Measurements from ENCODE around the gene CFAP99. TPM values are rescaled to one million over a fixed set of nuclear protein-coding genes. Genes with fewer than 3 reads are reported as not detected.

The CFAP99 gene
- total RNA-seq, 1 donor from 2014 or later = not detected

DNA sequence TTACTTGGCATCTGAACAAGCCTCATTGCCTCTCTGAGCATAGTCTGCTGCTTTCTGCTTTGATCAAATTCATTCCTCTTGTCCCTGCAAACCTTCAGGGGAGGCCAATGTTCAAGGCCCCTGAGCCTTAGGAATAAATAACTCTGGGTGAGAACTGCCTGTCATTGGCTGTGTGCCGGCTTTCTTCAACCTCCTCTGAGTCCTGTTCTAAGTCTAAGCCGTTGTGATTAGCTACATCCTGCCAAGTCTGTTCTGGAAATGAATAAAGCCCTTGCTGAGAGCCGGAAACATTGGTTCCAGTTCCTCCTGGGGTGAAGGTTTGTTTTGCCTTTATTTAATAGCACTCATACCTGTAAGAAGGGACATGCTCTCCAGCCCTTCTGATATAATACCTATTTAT lies 63.9 kb downstream of the CFAP99 start:
- Mint-ChIP-seq H3K27me3 (no peaks in the 10 kb centered on the region), H3K4me1 (peaks cover 83% of the 10 kb centered on the region), H3K36me3 (ENCODE audit: low read depth) (peaks cover 17% of the 10 kb centered on the region), H3K27ac (peak overlapping the region; percentile 80), H3K4me3 (peak overlapping the region; percentile 8), H3K9me3 (no peaks in the 10 kb centered on the region)
- intact Hi-C loops (cut with micrococcal nuclease) = no loop called here
- peak; percentile 71 for DNase-seq

DNA sequence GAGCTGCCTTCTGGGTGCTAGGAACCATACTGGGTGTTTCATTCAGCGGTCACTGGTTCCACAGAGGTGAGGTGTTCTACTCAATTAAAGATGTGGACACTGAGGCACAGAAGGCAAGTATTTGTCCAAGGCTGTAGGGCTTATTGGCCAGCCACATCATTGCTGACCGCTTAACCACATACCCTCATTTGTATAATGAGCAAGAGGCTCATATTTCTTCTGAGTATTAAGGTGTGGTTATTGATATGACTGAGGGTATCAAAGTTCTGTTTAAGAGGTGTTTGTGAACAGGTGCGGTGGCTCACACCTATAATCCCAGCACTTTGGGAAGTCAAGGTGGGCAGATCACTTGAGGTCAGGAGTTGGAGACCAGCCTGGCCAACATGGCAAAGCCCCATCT lies 64.5 kb downstream of the CFAP99 start:
- Mint-ChIP-seq H3K27ac (peak overlapping the region; percentile 80), H3K4me3 (no peak overlapping the region), H3K36me3 (ENCODE audit: low read depth) (peaks cover 14% of the 10 kb centered on the region), H3K27me3 (no peaks in the 10 kb centered on the region), H3K4me1 (peaks cover 83% of the 10 kb centered on the region), H3K9me3 (no peaks in the 10 kb centered on the region)
- DNase-seq = no peak
- intact Hi-C loops (cut with micrococcal nuclease) = no loop called here

DNA sequence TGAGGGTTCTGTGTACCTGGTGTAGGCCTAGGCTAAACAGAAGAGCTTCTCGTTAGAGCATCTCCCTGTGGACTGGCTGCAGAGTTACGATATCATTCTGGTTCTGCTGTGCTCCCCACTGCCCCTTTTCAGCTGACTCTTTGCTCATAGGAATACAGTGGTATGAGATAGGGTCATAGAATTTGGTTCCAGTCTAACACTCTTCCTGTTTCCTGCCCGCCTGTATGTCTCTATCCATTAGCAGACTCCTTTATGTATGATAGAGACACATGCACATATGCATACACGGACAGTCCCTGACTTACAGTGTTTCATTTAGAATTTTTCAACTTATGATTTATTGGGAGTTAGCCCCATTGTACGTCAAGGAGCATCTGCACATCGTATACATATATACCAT lies 65.4 kb downstream of the CFAP99 start:
- Mint-ChIP-seq H3K27me3 (no peaks in the 10 kb centered on the region), H3K4me3 (peak overlapping the region; percentile 41), H3K4me1 (peaks cover 80% of the 10 kb centered on the region), H3K9me3 (no peaks in the 10 kb centered on the region), H3K27ac (peak overlapping the region; percentile 39), H3K36me3 (ENCODE audit: low read depth) (peaks cover 12% of the 10 kb centered on the region)
- DNase-seq = no peak
- intact Hi-C loops (cut with micrococcal nuclease) = no loop called here

DNA sequence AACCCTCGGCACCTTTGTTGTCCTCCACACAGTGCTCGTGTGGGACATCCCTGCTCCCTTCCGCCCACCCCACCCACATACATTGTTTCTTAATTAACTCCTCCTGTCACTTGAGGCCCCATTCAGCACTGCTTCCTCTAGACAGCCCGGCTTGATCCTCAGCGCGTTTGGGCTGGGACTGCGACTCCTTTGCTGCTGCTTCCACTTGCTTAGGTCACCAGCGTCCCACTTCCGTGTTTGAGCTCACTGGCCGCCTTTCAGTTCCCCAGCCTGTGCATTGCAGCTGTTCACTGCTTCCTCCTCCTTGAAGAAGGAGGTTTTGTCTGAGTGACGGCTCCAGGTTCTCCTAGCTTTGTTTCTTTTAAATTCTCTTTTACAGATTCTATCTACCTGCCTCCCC lies 66.2 kb downstream of the CFAP99 start:
- DNase-seq = peak; percentile 91
- Mint-ChIP-seq H3K9me3 (no peaks in the 10 kb centered on the region), H3K36me3 (ENCODE audit: low read depth) (peaks cover 12% of the 10 kb centered on the region), H3K27me3 (no peaks in the 10 kb centered on the region), H3K27ac (peak overlapping the region; percentile 85), H3K4me1 (peaks cover 75% of the 10 kb centered on the region), H3K4me3 (peak overlapping the region; percentile 72)
- intact Hi-C loops (cut with micrococcal nuclease) = loop anchor here (1.0 kb wide), 1 partner anchor 16 kb away; the partner anchor contains the start of gene RNF4

DNA sequence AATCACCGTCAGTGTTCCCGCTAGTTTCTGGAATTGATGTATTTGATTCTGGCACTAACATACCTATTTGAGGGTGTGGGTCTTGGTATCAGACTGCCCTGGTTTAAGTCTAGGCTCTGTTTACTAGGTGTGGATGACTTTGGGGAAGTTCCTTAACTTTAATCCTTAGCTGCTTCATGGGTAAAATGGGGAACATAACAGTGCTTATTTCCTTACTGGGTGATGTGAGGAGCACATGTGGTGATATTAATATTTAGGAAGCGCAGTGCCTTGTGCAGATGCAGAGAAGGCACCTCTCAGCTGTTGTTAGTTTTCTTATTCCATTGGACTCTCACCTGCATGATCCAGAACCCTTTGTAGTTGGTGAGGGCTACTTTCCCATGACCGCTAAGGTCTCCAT lies 67.2 kb downstream of the CFAP99 start:
- Mint-ChIP-seq H3K27ac (peak overlapping the region; percentile 23), H3K4me3 (peak overlapping the region; percentile 72), H3K4me1 (peaks cover 73% of the 10 kb centered on the region), H3K9me3 (no peaks in the 10 kb centered on the region), H3K36me3 (ENCODE audit: low read depth) (peaks cover 22% of the 10 kb centered on the region), H3K27me3 (no peaks in the 10 kb centered on the region)
- DNase-seq = no peak
- intact Hi-C loops (cut with micrococcal nuclease) = loop anchor here (1.0 kb wide), 1 partner anchor 17 kb away; the partner anchor contains the start of gene RNF4

DNA sequence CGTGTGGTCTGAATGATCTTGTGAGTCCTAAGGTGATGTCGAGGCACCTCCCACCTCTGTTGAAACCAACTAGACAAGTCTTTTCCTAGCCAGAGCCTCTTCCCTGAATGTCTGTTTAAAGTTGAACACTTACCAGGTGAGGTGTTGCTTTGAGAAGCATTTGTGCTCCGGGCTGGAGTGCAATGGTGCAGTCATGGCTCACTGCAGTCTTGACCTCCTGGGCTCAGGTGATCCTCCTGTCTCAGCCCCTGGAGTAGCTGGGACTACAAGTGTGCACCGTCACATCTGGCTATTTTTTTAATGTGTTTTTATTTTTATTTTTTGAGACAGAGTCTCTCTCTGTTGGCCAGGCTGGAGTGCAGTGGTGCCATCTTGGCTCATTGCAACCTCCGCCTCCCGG lies 68.2 kb downstream of the CFAP99 start:
- Mint-ChIP-seq H3K36me3 (ENCODE audit: low read depth) (peaks cover 24% of the 10 kb centered on the region), H3K27ac (no peak overlapping the region), H3K9me3 (no peaks in the 10 kb centered on the region), H3K27me3 (no peaks in the 10 kb centered on the region), H3K4me1 (peaks cover 62% of the 10 kb centered on the region), H3K4me3 (no peak overlapping the region)
- intact Hi-C loops (cut with micrococcal nuclease) = no loop called here
- DNase-seq = no peak

DNA sequence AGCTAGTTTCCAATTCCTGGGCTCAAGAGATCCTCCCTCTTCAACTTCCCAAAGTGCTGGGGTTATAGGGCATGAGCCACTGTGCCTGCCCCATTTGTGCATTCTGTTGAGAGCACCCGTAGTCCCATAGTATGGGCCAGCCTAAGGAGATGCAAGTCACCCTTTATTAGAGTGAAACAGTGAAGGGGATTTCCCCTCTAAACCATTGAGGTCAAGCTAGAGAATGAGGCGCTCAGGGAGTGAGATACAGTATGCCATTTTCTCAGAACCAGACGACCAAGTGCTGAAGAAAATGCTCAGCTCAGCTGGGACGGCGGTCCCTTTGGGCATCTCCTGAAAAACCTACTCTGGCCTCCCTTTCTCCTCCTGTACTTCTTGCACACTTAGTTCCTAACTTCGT lies 68.9 kb downstream of the CFAP99 start:
- Mint-ChIP-seq H3K36me3 (ENCODE audit: low read depth) (peaks cover 28% of the 10 kb centered on the region), H3K9me3 (no peaks in the 10 kb centered on the region), H3K27ac (peak overlapping the region; percentile 21), H3K4me3 (no peak overlapping the region), H3K27me3 (no peaks in the 10 kb centered on the region), H3K4me1 (peaks cover 57% of the 10 kb centered on the region)
- DNase-seq = no peak
- intact Hi-C loops (cut with micrococcal nuclease) = no loop called here

DNA sequence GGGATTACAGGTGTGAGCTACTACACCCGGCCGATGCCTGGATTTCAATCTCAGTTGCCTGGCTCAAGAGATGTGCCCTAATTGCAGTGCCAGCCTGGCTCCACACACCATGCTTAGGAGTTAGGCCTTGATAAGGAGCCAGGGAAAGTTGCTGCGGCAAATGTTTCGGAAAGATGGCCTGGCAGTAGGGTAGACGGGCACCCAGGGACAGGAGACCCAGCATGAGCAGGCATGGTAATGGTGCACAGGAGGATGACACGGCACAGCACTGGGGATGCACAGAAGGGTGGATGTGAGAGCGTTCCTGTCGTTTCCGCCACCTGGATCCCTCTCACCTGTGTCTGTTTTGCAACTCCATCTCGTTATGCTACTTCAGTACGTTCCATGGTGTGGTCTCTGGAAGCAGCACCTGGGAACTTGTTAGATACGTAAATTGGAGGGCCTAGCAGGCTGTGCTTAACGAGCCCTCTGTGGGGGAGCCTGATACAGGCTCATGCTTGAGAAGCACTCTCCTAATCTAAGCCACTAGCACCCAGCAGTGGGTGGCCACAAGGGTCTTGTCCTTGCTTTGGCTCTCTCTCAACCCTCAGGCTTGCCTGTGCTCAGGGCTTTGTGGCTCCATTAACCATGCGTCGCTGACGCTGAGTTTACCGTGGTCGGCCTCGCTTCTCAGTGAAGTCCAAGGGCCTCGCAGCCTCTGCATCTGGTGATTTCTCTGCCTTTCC lies 70.5 kb downstream of the CFAP99 start:
- Mint-ChIP-seq H3K27ac (no peak overlapping the region), H3K4me3 (no peak overlapping the region), H3K27me3 (no peaks in the 10 kb centered on the region), H3K36me3 (ENCODE audit: low read depth) (peaks cover 38% of the 10 kb centered on the region), H3K9me3 (no peaks in the 10 kb centered on the region), H3K4me1 (peaks cover 50% of the 10 kb centered on the region)
- no peak for DNase-seq
- intact Hi-C loops (cut with micrococcal nuclease) = no loop called here

DNA sequence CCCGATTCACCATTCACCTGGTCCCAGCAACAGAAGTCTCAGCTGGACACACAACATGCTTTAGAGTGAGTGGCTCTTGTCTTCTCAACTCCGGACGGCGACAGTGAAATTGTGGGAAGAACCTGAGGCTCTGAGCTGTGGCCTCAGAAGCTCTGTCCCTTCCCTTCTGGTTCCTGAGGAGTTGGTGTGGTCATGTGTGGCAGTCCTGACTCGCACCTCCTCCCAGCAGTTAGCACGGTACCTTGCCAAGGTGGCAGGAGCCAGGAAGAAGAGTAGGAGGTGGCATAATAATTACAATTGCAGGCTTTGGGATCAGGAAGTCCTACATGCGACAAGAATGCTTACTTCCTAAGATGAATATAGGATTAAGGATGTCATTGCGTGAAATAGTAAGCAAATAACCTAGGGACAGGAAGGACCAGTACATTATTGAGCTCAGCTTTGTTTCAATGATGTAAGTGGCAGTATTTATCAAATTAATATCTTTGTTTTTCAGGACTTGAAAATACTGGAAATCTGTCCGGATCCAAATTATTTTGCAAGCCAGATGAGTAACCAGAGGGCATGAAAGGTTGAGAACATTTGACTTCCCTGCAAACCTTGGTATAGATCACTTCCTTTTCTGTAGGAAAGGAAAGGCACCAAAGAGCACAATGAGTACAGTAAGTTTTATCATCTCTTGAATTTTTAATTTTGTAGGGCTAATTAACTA lies 71.2 kb downstream of the CFAP99 start:
- Mint-ChIP-seq H3K36me3 (ENCODE audit: low read depth) (peaks cover 42% of the 10 kb centered on the region), H3K27me3 (no peaks in the 10 kb centered on the region), H3K4me1 (peaks cover 42% of the 10 kb centered on the region), H3K4me3 (no peak overlapping the region), H3K9me3 (no peaks in the 10 kb centered on the region), H3K27ac (no peak overlapping the region)
- no peak for DNase-seq
- intact Hi-C loops (cut with micrococcal nuclease) = no loop called here

DNA sequence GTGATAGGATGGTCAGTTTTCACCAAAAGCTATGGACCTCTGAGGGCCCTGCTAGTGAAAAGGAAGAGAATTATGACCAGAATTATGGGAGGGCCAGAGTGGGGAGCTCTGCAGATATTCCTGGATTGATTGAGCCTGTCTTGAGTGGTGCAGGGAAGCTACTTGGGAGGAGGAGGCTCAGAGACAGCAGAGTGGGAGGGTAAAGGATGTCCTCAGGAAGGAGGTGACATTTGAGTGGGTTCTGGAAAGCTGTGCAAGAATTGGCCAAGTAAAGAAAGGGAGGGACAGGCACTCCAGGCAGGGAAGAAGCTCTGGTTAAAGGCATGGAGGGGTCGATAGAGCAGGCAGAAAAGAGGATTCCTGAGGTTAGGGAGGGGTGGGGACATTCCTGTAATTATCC lies 74.2 kb downstream of the CFAP99 start:
- Mint-ChIP-seq H3K27me3 (no peaks in the 10 kb centered on the region), H3K9me3 (no peaks in the 10 kb centered on the region), H3K36me3 (ENCODE audit: low read depth) (peaks cover 64% of the 10 kb centered on the region), H3K4me3 (no peak overlapping the region), H3K27ac (peak overlapping the region; percentile 32), H3K4me1 (peaks cover 18% of the 10 kb centered on the region)
- intact Hi-C loops (cut with micrococcal nuclease) = no loop called here
- DNase-seq = no peak

DNA sequence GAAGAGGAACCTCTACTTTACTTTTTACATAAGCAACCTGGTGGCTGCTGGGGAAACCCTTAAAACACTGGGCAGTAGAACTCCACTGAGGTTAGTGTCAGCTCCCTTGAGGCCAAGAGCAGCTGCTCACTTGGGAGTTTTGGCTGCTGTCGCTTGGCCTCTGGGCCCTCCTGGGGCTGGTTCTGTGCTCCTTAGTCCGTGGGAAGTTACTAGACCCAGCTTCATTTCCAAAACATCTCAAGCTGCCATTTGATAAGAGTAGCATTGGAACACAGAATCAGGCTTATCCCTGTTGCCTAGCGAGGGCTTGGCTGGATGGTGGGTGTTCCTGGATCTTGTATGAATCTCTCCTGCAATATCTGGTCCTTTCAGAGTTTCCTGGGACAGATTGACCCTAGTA lies 76.2 kb downstream of the CFAP99 start:
- Mint-ChIP-seq H3K36me3 (ENCODE audit: low read depth) (peaks cover 67% of the 10 kb centered on the region), H3K4me3 (no peak overlapping the region), H3K27ac (no peak overlapping the region), H3K9me3 (no peaks in the 10 kb centered on the region), H3K4me1 (peaks cover 11% of the 10 kb centered on the region), H3K27me3 (no peaks in the 10 kb centered on the region)
- no peak for DNase-seq
- intact Hi-C loops (cut with micrococcal nuclease) = no loop called here

DNA sequence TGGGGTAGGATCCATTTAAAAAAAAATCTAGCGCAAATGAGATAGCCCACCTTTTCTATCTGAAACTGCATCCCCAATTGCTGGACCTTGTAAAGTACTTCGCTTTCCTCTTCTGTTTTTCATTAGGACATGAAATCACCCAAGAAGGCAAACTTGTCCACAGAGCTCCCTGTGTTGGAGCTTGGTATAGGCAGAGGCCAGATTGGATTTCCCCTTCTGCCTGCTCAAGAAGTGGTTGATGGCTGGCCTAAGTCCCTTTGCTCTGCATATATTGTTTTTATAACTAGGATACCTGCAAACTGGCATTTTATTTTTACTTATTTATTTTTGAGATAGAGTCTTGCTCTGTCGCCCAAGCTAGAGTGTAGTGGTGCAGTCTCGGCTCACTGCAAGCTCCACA lies 78.6 kb downstream of the CFAP99 start:
- Mint-ChIP-seq H3K4me1 (peaks cover 12% of the 10 kb centered on the region), H3K27me3 (no peaks in the 10 kb centered on the region), H3K4me3 (no peak overlapping the region), H3K9me3 (no peaks in the 10 kb centered on the region), H3K27ac (no peak overlapping the region), H3K36me3 (ENCODE audit: low read depth) (peaks cover 66% of the 10 kb centered on the region)
- intact Hi-C loops (cut with micrococcal nuclease) = no loop called here
- DNase-seq = no peak

DNA sequence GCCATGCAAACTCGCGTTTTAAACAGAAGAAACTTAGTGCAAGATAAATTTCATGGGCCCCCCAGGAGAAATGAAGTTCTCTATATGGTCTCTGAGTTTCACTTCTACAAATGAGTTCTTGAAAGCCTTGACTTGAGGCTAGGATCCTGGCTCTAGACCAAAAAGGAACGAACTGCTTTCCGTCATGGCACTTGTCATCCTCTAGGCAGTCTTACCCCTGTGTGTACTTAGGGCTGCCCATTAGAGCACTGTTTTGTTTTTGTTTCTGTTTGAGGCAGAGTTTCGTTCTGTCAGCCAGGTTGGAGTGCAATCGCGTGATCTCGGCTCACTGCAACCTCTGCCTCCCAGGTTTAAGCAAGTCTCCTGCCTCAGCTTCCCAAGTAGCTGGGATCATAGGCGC lies 79.2 kb downstream of the CFAP99 start:
- no peak overlapping the region for H3K27ac Mint-ChIP-seq
- H3K4me3 Mint-ChIP-seq = no peak overlapping the region
- peaks cover 9% of the 10 kb centered on the region for H3K4me1 Mint-ChIP-seq
- intact Hi-C loops (cut with micrococcal nuclease) = no loop called here
- no peaks in the 10 kb centered on the region for H3K27me3 Mint-ChIP-seq
- H3K9me3 Mint-ChIP-seq = no peaks in the 10 kb centered on the region
- H3K36me3 Mint-ChIP-seq (ENCODE audit: low read depth) = peaks cover 60% of the 10 kb centered on the region
- no peak for DNase-seq

DNA sequence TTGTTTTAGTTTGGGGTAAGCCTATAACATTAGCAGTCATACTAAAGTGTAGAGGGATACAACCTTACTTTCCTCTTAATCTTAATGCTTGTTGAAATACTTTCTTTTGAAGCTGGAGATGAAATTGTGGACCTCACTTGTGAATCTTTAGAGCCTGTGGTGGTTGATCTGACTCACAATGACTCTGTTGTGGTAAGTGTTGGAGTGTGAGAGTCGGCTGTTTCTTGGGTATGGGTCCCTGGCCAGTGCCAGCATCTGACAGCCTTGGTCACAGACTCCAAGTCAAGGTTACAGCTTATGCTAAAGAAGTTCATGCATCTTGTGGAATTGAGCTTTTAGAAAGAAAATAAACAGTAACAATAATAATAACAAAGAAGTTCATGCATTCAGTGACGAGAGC lies 81.8 kb downstream of the CFAP99 start:
- H3K9me3 Mint-ChIP-seq = no peaks in the 10 kb centered on the region
- H3K27me3 Mint-ChIP-seq = no peaks in the 10 kb centered on the region
- intact Hi-C loops (cut with micrococcal nuclease) = no loop called here
- peaks cover 7% of the 10 kb centered on the region for H3K4me1 Mint-ChIP-seq
- H3K4me3 Mint-ChIP-seq = no peak overlapping the region
- no peak for DNase-seq
- peaks cover 45% of the 10 kb centered on the region for H3K36me3 Mint-ChIP-seq (ENCODE audit: low read depth)
- H3K27ac Mint-ChIP-seq = peak overlapping the region; percentile 63

All from activated CD4-positive, alpha-beta T cell treated with anti-CD3 and anti-CD28 coated beads, Interleukin-2, amount 10 ng/mL, durations not matched to agents 24 days and 14 days (primary cell).